ENCODE results near the gene JARID2. TPM values are rescaled to one million over a fixed set of nuclear protein-coding genes. Genes with fewer than 3 reads are reported as not detected.

The JARID2 gene
- total RNA-seq, 1 donor from 2014 or later: 24.2 TPM

DNA sequence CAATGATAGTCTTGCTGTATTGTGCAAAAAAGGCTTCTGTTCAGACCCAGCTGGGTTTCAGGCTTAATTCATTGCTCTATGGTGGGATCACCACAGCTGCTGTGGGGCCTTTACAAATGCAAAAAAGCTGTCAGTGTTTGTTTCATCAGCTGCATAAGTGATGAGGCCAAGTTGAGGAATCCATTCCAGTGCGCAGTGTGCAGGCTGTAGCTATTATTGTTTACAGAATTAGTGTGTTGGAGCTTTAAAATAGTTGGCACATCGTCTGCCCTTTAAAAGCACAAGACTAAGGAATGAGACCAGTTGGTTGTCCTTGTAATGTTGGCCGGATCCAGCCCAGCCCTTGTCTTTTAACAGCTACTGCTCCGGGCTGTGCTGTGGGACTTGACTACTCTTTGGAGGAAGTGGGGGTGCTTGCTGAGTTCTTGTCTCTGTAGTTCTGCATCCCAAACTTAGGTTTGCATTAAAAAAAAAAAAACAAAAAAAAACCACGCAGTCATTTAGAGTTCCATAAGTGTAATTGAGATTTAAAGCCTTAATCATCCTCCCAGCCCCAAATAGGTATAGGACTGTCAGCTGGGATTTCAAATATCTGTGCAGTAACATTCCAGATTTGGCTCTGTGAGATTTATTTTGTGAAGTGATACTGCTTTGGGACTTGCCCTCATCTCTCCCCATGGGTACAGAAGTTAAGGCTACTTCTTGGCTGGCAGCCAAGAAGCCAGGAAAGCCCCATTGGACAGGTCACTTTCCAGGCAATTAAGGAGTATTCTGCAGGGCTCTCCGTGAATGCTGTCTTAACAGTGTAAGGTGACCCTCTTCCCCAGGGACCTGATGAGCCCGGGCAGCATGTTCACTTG lies 19.3 kb downstream of the JARID2 start:
- H3K36me3 ChIP-seq (ENCODE audit: insufficient read depth, low read length): no peaks in the 10 kb centered on the region
- no peaks in the 10 kb centered on the region for H3K27me3 ChIP-seq (ENCODE audit: insufficient read depth, low read length)
- no peaks in the 10 kb centered on the region for H3K9me3 ChIP-seq (ENCODE audit: insufficient read depth, low read depth, low read length)
- TF ChIP-seq, protein P1, sequence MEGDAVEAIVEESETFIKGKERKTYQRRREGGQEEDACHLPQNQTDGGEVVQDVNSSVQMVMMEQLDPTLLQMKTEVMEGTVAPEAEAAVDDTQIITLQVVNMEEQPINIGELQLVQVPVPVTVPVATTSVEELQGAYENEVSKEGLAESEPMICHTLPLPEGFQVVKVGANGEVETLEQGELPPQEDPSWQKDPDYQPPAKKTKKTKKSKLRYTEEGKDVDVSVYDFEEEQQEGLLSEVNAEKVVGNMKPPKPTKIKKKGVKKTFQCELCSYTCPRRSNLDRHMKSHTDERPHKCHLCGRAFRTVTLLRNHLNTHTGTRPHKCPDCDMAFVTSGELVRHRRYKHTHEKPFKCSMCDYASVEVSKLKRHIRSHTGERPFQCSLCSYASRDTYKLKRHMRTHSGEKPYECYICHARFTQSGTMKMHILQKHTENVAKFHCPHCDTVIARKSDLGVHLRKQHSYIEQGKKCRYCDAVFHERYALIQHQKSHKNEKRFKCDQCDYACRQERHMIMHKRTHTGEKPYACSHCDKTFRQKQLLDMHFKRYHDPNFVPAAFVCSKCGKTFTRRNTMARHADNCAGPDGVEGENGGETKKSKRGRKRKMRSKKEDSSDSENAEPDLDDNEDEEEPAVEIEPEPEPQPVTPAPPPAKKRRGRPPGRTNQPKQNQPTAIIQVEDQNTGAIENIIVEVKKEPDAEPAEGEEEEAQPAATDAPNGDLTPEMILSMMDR (IDR thresholded peaks at IDR 0.05; ENCODE audit: insufficient read depth, low read depth, low read length): no peak
- TF ChIP-seq EZH2 (IDR thresholded peaks at IDR 0.05; ENCODE audit: insufficient read depth, low read length): no peak
- Mint-ChIP-seq H3K4me1 (ENCODE audit: low read depth, unreplicated experiment) (peaks cover 79% of the 10 kb centered on the region), H3K27me3 (ENCODE audit: low read depth, unreplicated experiment) (no peaks in the 10 kb centered on the region), H3K27ac (ENCODE audit: unreplicated experiment) (peak overlapping the region; percentile 30), H3K4me3 (ENCODE audit: unreplicated experiment) (no peak overlapping the region), H3K9me3 (ENCODE audit: unreplicated experiment) (no peaks in the 10 kb centered on the region), H3K36me3 (ENCODE audit: low read depth, unreplicated experiment) (peaks cover 2% of the 10 kb centered on the region)
- H3K79me2 ChIP-seq (ENCODE audit: insufficient read depth, low read length): peaks cover 93% of the 10 kb centered on the region
- H3K27ac ChIP-seq (ENCODE audit: low read depth, low read length): no peak overlapping the region
- peaks cover 50% of the 10 kb centered on the region for H3K4me1 ChIP-seq (ENCODE audit: insufficient read depth, low read length)
- H3K4me2 ChIP-seq (ENCODE audit: low read length): peak overlapping the region; percentile 13
- DNase-seq (ENCODE audit: low read depth): peak; percentile 66
- no peak overlapping the region for H3K9ac ChIP-seq (ENCODE audit: low read length)
- H2AFZ ChIP-seq (ENCODE audit: low read depth, low read length): no peak overlapping the region
- no peak overlapping the region for H3K4me3 ChIP-seq (ENCODE audit: insufficient read depth, low read depth, low read length)
- FAIRE-seq: no peak
- H4K20me1 ChIP-seq (ENCODE audit: insufficient read depth, low read length): peaks cover 91% of the 10 kb centered on the region

DNA sequence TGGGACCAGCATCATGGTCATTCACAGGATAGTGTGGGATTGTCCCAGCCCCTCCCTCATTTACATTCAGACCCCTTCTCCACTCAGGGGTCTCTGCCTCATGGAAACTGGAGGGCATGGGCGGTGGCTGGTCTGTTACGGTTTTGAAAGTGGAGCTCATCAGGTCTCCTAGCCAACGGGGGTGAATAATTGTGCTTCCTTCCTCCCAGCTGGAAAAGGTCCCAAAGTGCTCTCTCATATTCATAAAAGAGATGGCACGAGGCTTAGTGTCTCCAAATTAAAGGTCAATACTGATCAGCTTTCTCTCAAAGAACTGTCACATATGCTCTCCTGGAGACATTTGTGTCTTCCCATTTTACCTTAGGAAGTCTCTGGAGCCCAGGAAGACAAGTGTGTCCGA lies 19.9 kb downstream of the JARID2 start:
- Mint-ChIP-seq H3K4me1 (ENCODE audit: low read depth, unreplicated experiment) (peaks cover 72% of the 10 kb centered on the region), H3K36me3 (ENCODE audit: low read depth, unreplicated experiment) (peaks cover 2% of the 10 kb centered on the region), H3K27me3 (ENCODE audit: low read depth, unreplicated experiment) (no peaks in the 10 kb centered on the region), H3K9me3 (ENCODE audit: unreplicated experiment) (no peaks in the 10 kb centered on the region), H3K27ac (ENCODE audit: unreplicated experiment) (no peak overlapping the region), H3K4me3 (ENCODE audit: unreplicated experiment) (no peak overlapping the region)
- Histone ChIP-seq H3K36me3 (ENCODE audit: insufficient read depth, low read length) (no peaks in the 10 kb centered on the region), H3K9ac (ENCODE audit: low read length) (no peak overlapping the region), H3K4me2 (ENCODE audit: low read length) (peak overlapping the region; percentile 13), H3K4me1 (ENCODE audit: insufficient read depth, low read length) (peaks cover 43% of the 10 kb centered on the region), H3K27ac (ENCODE audit: low read depth, low read length) (no peak overlapping the region), H3K27me3 (ENCODE audit: insufficient read depth, low read length) (no peaks in the 10 kb centered on the region), H3K79me2 (ENCODE audit: insufficient read depth, low read length) (peaks cover 97% of the 10 kb centered on the region), H4K20me1 (ENCODE audit: insufficient read depth, low read length) (peaks cover 90% of the 10 kb centered on the region), H3K4me3 (ENCODE audit: insufficient read depth, low read depth, low read length) (no peak overlapping the region), H3K9me3 (ENCODE audit: insufficient read depth, low read depth, low read length) (no peaks in the 10 kb centered on the region), H2AFZ (ENCODE audit: low read depth, low read length) (no peak overlapping the region)
- DNase-seq (ENCODE audit: low read depth): no peak
- FAIRE-seq: no peak
- TF ChIP-seq, protein P1 (IDR thresholded peaks at IDR 0.05; ENCODE audit: insufficient read depth, low read depth, low read length): no peak
- TF ChIP-seq EZH2 (IDR thresholded peaks at IDR 0.05; ENCODE audit: insufficient read depth, low read length): no peak
